ENCODE results near the gene CFAP77.

- no peak for TF ChIP-seq JUND (IDR thresholded peaks at IDR 0.05; ENCODE audit: low read length)
- TF ChIP-seq POLR2A (IDR thresholded peaks at IDR 0.05; ENCODE audit: control extremely low read depth in 1 of 2, low read depth in 2 of 2, low read length in 2 of 2): no peak
- no peak for TF ChIP-seq TAF7 (optimal IDR thresholded peaks at IDR 0.05; ENCODE audit: borderline replicate concordance, low read depth, low read length)
- no peak for TF ChIP-seq CTCF (IDR thresholded peaks at IDR 0.05; ENCODE audit: control extremely low read depth in 1 of 3, insufficient read depth in 1 of 3, low read depth in 1 of 3, low read length in 3 of 3)
- TF ChIP-seq SUZ12 (IDR thresholded peaks at IDR 0.05; ENCODE audit: low read length): no peak
- TF ChIP-seq SIRT6 (IDR thresholded peaks at IDR 0.05; ENCODE audit: low read length): no peak
Observed at GRCh38 chr9:132622159-132622558, 212.1 kb downstream of the CFAP77 start.

Measured in H1 (cell line).